NCI-H128 (cell line): Measurements from ENCODE around the gene HTRA3.

Experiments used
- DNase-seq: peaks from one replicate; lab custom pipeline; 2025; ENCODE audit not compliant: unreplicated experiment; lab: John Stamatoyannopoulos, UW

The HTRA3 gene

DNA sequence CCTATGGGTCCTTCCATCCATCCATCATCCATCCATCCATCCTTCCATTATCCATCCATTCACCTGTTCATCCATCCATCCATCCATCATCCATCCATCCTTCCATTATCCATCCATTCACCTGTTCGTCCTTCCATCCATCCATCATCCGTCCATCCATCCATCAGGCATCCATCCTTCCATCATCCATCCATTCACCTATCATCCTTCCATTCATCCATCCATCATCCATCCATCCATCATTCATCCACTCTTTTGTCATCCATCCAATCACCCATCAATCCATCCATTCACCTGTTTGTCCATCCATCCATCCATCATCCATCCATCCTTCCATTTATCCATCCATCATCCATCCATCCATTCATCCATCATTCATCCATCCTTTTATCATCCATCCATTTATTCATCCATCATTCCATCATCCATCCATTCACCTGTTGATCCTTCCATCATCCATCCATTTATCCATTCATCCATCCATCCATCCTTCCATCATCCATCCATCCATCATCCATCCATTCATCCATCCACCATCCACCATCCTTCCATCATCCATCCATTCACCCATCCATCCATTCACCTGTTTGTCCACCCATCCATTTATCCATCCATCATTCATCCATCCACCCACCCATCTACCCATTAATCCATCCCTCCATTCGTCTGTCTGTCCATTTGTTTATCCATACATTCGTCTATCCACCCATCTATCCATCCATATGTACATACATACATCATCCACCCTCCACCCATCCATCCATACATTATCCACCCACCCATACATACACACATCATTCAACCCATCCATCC lies 35.7 kb upstream of the HTRA3 start:
- DNase-seq: no peak

GRCh38 chr4:8234715-8235114 lies 34.8 kb upstream of the HTRA3 start:
- no peak for DNase-seq

- no peak for DNase-seq
Observed at GRCh38 chr4:8235224-8235623, 34.3 kb upstream of the HTRA3 start.

DNA sequence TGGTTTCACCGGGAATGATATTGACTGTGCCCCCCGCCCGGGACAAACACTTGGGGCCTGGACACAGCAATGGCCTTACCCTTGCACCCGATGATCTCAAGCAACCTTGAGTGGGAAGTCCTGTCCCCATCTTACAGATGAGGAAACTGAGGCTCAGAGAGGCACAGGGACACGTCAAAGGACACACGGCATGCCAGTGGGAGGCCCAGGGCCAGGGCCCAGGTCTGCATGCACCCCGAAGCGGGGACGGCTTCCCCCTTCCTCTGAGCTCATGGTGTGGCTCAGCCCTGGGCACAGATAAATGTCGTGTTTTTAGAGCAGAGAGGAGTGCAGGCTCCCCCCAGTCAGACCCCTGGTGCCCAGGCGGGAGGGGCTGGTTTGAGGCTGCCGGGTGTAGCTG lies 33.9 kb upstream of the HTRA3 start:
- no peak for DNase-seq

DNA sequence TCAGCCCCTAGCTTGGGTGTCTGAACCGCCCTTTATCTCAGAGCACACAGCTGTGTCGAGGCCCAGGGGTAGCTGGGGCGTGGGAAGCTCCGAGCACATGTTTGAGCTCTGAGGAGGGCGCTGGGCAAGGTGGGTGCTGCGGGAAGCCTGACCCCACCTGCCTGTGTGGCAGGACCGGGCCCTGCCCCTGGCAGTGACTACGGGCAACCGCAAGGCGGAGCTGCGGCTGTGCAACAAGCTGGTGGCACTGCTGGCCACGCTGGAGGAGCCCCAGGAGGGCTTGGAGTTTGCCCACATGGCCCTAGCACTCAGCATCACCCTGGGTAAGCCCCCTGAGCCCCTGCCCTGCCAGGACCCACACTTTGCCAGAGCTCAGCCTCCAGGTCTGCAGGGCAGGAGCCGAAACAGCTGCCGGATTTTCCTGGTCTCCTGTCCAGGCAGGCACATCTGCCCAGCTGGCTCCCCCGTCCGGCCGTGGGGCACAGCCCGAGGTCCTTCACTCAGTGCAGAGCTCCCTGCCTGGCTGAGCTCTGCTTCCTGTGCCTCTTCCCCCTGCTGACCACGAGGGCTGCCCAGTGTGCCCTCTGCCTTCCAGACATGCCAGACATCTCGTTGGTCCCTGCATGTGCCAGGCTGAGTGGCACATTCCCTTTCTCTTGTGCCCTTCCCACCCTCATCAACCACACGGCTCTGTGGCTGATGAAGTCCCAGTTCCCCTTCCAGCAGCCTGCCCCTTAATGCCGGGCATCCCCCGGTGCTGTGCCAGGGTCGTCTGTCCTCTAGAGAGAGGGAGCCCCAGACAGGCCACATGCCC lies 33.2 kb upstream of the HTRA3 start:
- DNase-seq: no peak

DNA sequence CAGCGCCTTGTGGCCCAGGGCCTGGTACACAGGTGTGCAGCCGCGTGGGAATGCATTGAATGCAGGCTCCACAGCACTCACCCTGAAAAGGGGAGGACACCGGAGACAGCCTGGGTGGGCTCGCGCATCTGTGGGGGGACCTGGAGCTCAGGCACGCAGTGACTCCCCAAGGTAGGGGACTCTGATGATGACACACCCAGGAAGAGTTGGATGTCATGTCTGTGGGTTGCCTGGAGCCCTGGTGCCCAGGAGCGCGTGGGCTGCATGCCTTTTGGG lies 32.7 kb upstream of the HTRA3 start:
- DNase-seq: no peak

GRCh38 chr4:8237256-8237989 lies 32.1 kb upstream of the HTRA3 start:
- no peak for DNase-seq

DNA sequence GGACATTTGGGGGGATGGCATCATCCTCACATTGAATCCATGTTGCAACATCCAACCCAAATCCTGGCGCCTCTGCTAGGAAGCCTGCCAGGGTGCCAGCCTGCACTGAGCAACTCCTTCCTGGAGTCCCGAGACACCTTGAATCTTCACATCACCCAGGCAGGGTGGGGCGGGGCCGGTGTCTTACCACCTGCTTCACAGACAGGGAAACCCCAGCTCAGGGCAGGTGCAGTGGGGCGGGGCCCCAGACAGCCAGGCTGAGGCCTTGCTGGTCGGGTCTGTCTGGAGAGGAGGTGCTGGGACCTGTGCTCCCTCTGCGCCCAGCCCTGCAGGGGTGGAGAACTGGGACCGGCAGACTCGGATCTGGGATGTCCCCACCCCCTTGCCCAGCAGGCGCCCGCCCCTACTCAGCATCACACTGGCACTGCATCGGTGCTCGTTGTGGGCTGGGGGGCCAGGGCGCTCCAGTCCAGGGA lies 31.5 kb upstream of the HTRA3 start:
- no peak for DNase-seq

- no peak for DNase-seq
Observed at GRCh38 chr4:8238515-8239053, 31.0 kb upstream of the HTRA3 start.

- DNase-seq: no peak
Observed at GRCh38 chr4:8239226-8239625, 30.3 kb upstream of the HTRA3 start.

GRCh38 chr4:8239661-8240060 lies 29.9 kb upstream of the HTRA3 start:
- DNase-seq: no peak

DNA sequence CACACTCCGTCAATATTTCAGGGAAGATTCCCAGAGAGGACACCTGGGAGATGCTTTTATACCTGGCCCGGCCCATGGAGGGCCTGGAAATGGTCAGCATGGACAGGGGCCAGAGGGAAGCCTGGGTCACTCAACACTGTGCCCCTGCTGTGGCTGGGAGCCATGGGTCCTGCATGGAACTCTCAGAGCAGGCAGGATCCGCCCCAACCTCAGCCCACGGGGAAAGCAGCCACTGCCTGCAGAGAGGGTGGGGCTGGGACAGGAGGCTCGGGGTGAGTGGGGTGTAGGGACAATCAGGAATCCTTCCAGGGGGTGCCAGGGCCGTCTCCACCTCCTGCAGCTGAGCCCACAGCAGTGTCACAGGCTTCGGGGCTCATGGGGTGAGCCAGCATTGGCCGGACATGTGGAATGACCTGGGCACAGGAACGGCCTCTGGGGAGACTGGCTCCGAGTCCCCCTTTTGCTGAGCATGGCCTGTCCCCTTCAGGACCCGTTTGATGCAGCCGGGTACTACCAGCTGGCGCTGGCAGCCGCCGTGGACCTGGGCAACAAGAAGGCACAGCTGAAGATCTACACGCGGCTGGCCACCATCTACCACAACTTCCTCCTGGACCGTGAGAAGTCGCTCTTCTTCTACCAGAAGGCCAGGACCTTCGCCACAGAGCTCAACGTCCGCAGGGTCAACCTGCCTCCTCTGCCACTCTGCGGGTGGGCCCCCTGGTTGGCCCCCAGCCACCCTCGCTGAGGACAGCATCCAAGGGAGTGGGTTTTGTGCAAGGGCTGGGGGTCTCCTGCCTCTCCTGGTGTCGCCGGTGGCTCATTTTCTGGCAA lies 29.1 kb upstream of the HTRA3 start:
- DNase-seq: no peak

GRCh38 chr4:8241211-8241779 lies 28.3 kb upstream of the HTRA3 start:
- DNase-seq: no peak

GRCh38 chr4:8241895-8242696 lies 27.5 kb upstream of the HTRA3 start:
- DNase-seq: peak; percentile 11

GRCh38 chr4:8242782-8243560 lies 26.6 kb upstream of the HTRA3 start:
- DNase-seq: no peak

GRCh38 chr4:8244001-8244757 lies 25.4 kb upstream of the HTRA3 start:
- no peak for DNase-seq

GRCh38 chr4:8244931-8245460 lies 24.6 kb upstream of the HTRA3 start:
- no peak for DNase-seq
